Spinal cord (tissue), 10 donors: ENCODE data around the gene VSTM2B. TPM values are rescaled to one million over a fixed set of nuclear protein-coding genes. Genes with fewer than 3 reads are reported as not detected.
A peak's percentile ranks its signal among the peaks of the same experiment; 100 is the strongest.

Experiments used
- DNase-seq, 6 donors: peaks; one replicate each; pipeline versions ENCODE4 v3.0.0 to v3.0.0-alpha.2; 2013 to 2015; ENCODE audit warnings: low spot score in 6 of 6, low read depth in 4 of 6
- H3K27ac ChIP-seq: one replicate; pipeline ENCODE4 v1.5.1; 2013; ENCODE audit warnings: low read depth, low read length, control low read depth
- H3K27me3 ChIP-seq: one replicate; pipeline ENCODE4 v1.6.1; 2013; ENCODE audit warnings: low read length; ENCODE audit not compliant: control insufficient read depth, insufficient read depth
- H3K36me3 ChIP-seq: one replicate; pipeline ENCODE4 v1.6.1; 2013; ENCODE audit warnings: low read length; ENCODE audit not compliant: control insufficient read depth, insufficient read depth
- H3K4me1 ChIP-seq: one replicate; pipeline ENCODE4 v1.6.1; 2013; ENCODE audit warnings: low read length; ENCODE audit not compliant: control insufficient read depth, insufficient read depth
- H3K4me3 ChIP-seq: one replicate; pipeline ENCODE4 v1.5.1; 2013; ENCODE audit warnings: low read depth, low read length, control low read depth
- H3K9me3 ChIP-seq: one replicate; pipeline ENCODE4 v1.6.1; 2013; ENCODE audit warnings: low read length; ENCODE audit not compliant: control insufficient read depth, insufficient read depth
- WGBS: methylation state at CpG from one replicate; pipeline ENCODE4 v1.1.5; 2013; ENCODE audit warnings: missing lambda C conversion rate; ENCODE audit not compliant: insufficient coverage; 5-methylcytosine and 5-hydroxymethylcytosine counted together
- polyA plus RNA-seq, 2 donors: library from polyadenylated mRNA; unstranded; fragments of 120-200 nt; gene quantifications; one replicate each; pipeline ENCODE4 v1.2.1, GENCODE V29; 2013; ENCODE audit not compliant: insufficient read length in 2 of 2
- total RNA-seq, 2 donors: library from RNA; depleted of rRNA in 1 of 2; stranded (reverse); fragments of 120-200 nt in 1 of 2; fragments of >200 nt in 1 of 2; gene quantifications; one replicate each; pipeline versions ENCODE4 v1.2.3 to v1.2.4, GENCODE V29; 2013 to 2014
- donor health status: healthy.

The VSTM2B gene
- total and polyA plus RNA-seq, 4 donors = 7.2 to 43.2 (median 23.1) TPM

- H3K4me3 ChIP-seq = no peak overlapping the region
- no peaks in the 10 kb centered on the region for H3K9me3 ChIP-seq
- H3K4me1 ChIP-seq = no peaks in the 10 kb centered on the region
- WGBS = 67% methylated on average over 1 of the region's 1 CpG
- no peaks in the 10 kb centered on the region for H3K27me3 ChIP-seq
- no peak for DNase-seq
- no peak overlapping the region for H3K27ac ChIP-seq
- H3K36me3 ChIP-seq = no peaks in the 10 kb centered on the region
These were observed 55.6 kb downstream of the VSTM2B start for GRCh38 chr19:29581398-29581797.

GRCh38 chr19:29583196-29583999 is 57.6 kb downstream of the VSTM2B start:
- Histone ChIP-seq H3K9me3 (no peaks in the 10 kb centered on the region), H3K27ac (no peak overlapping the region), H3K36me3 (no peaks in the 10 kb centered on the region), H3K4me3 (no peak overlapping the region), H3K27me3 (no peaks in the 10 kb centered on the region), H3K4me1 (no peaks in the 10 kb centered on the region)
- no CpG with 5 or more reads among the region's 1 CpG for WGBS
- no peak for DNase-seq

GRCh38 chr19:29586401-29586800 is 60.6 kb downstream of the VSTM2B start:
- H3K4me1 ChIP-seq = no peaks in the 10 kb centered on the region
- no peak for DNase-seq
- H3K36me3 ChIP-seq = no peaks in the 10 kb centered on the region
- H3K27me3 ChIP-seq = peaks cover 3% of the 10 kb centered on the region
- H3K9me3 ChIP-seq = no peaks in the 10 kb centered on the region
- H3K27ac ChIP-seq = no peak overlapping the region
- H3K4me3 ChIP-seq = no peak overlapping the region
- WGBS = 68% methylated on average over 2 of the region's 2 CpGs

- Histone ChIP-seq H3K9me3 (no peaks in the 10 kb centered on the region), H3K36me3 (no peaks in the 10 kb centered on the region), H3K4me1 (no peaks in the 10 kb centered on the region), H3K27ac (no peak overlapping the region), H3K27me3 (peaks cover 3% of the 10 kb centered on the region), H3K4me3 (no peak overlapping the region)
- DNase-seq = no peak
- WGBS = 77% methylated on average over 3 of the region's 3 CpGs
These were observed 61.3 kb downstream of the VSTM2B start for GRCh38 chr19:29587059-29587458.

GRCh38 chr19:29587518-29587986 is 61.8 kb downstream of the VSTM2B start:
- peaks cover 3% of the 10 kb centered on the region for H3K27me3 ChIP-seq
- no peaks in the 10 kb centered on the region for H3K9me3 ChIP-seq
- H3K4me3 ChIP-seq = no peak overlapping the region
- no peak for DNase-seq
- no CpG with 5 or more reads among the region's 2 CpGs for WGBS
- no peaks in the 10 kb centered on the region for H3K4me1 ChIP-seq
- no peak overlapping the region for H3K27ac ChIP-seq
- H3K36me3 ChIP-seq = no peaks in the 10 kb centered on the region

GRCh38 chr19:29588095-29588494 is 62.3 kb downstream of the VSTM2B start:
- Histone ChIP-seq H3K4me1 (no peaks in the 10 kb centered on the region), H3K4me3 (no peak overlapping the region), H3K9me3 (no peaks in the 10 kb centered on the region), H3K27me3 (peaks cover 3% of the 10 kb centered on the region), H3K36me3 (no peaks in the 10 kb centered on the region), H3K27ac (no peak overlapping the region)
- no peak for DNase-seq
- 60% methylated on average over 1 of the region's 2 CpGs for WGBS

GRCh38 chr19:29590278-29590677 is 64.5 kb downstream of the VSTM2B start:
- Histone ChIP-seq H3K27me3 (peaks cover 3% of the 10 kb centered on the region), H3K4me1 (no peaks in the 10 kb centered on the region), H3K27ac (no peak overlapping the region), H3K4me3 (no peak overlapping the region), H3K36me3 (no peaks in the 10 kb centered on the region), H3K9me3 (no peaks in the 10 kb centered on the region)
- DNase-seq = no peak
- 33% methylated on average over 4 of the region's 5 CpGs for WGBS

- Histone ChIP-seq H3K4me1 (no peaks in the 10 kb centered on the region), H3K36me3 (no peaks in the 10 kb centered on the region), H3K9me3 (no peaks in the 10 kb centered on the region), H3K27ac (no peak overlapping the region), H3K4me3 (no peak overlapping the region), H3K27me3 (peaks cover 6% of the 10 kb centered on the region)
- WGBS = no CpG with 5 or more reads among the region's 3 CpGs
- DNase-seq = no peak
These were observed 65.9 kb downstream of the VSTM2B start for GRCh38 chr19:29591670-29592069.

GRCh38 chr19:29593869-29594268 is 68.1 kb downstream of the VSTM2B start:
- no peak overlapping the region for H3K4me3 ChIP-seq
- 97% methylated on average over 3 of the region's 6 CpGs for WGBS
- no peak overlapping the region for H3K27ac ChIP-seq
- no peaks in the 10 kb centered on the region for H3K36me3 ChIP-seq
- no peaks in the 10 kb centered on the region for H3K4me1 ChIP-seq
- DNase-seq = no peak
- H3K27me3 ChIP-seq = peaks cover 9% of the 10 kb centered on the region
- no peaks in the 10 kb centered on the region for H3K9me3 ChIP-seq

- peak in 1 of 6 donors; percentile 41 for DNase-seq
- no peak overlapping the region for H3K4me3 ChIP-seq
- H3K27ac ChIP-seq = no peak overlapping the region
- peaks cover 6% of the 10 kb centered on the region for H3K27me3 ChIP-seq
- H3K4me1 ChIP-seq = no peaks in the 10 kb centered on the region
- H3K36me3 ChIP-seq = no peaks in the 10 kb centered on the region
- H3K9me3 ChIP-seq = no peaks in the 10 kb centered on the region
- WGBS = 8% methylated on average over 7 of the region's 10 CpGs
These were observed 70.4 kb downstream of the VSTM2B start for GRCh38 chr19:29596080-29596727.
